Activated naive CD8-positive, alpha-beta T cell treated with anti-CD3 and anti-CD28 coated beads, Interleukin-2, amount 10 ng/mL, durations not matched to agents 7 days and 5 days (primary cell): ENCODE measurements around the gene ACMSD. TPM values are rescaled to one million over a fixed set of nuclear protein-coding genes. Genes with fewer than 3 reads are reported as not detected.
"Not testable (repeated sequence)": the region's sequence is repeated elsewhere in the genome, so short reads cannot be mapped to it uniquely, and the experiment has no call there.

Experiments used
- ATAC-seq: fragments of 150-1000 bp; cut with Tn5 transposase; one replicate; pipeline ENCODE4 v1.10.0; 2021; ENCODE audit warnings: low read depth, moderate library complexity
- POLR2A ChIA-PET: fragments of 350-600 bp; sonication (Branson Sonifier 250); formaldehyde crosslinking; loops from one replicate; lab custom pipeline; 2021; ENCODE audit warnings: antibody characterized with exemption; lab: Charles Lee
- DNase-seq: peaks from one replicate; pipeline ENCODE4 v3.0.0; 2021
- H3K27ac Mint-ChIP-seq: one replicate; pipeline ENCODE4 v1.8.0; 2022; ENCODE audit warnings: mild to moderate bottlenecking, mixed read lengths
- H3K27me3 Mint-ChIP-seq: one replicate; pipeline ENCODE4 v1.8.0; 2022; ENCODE audit warnings: mild to moderate bottlenecking, moderate library complexity, mixed read lengths
- H3K36me3 Mint-ChIP-seq: one replicate; pipeline ENCODE4 v1.8.0; 2021; ENCODE audit warnings: mild to moderate bottlenecking, mixed read lengths
- H3K4me1 Mint-ChIP-seq: one replicate; pipeline ENCODE4 v1.8.0; 2021; ENCODE audit warnings: mixed read lengths
- H3K4me3 Mint-ChIP-seq: one replicate; pipeline ENCODE4 v1.8.0; 2022; ENCODE audit warnings: mild to moderate bottlenecking, moderate library complexity, mixed read lengths
- H3K9me3 Mint-ChIP-seq: one replicate; pipeline ENCODE4 v1.8.0; 2021; ENCODE audit warnings: mixed read lengths
- total RNA-seq, 2 experiments: library from RNA; stranded (reverse); gene quantifications; one replicate each; pipeline ENCODE4 v1.2.3, GENCODE V29; 2021

Gene ACMSD
- total RNA-seq, 2 experiments from 2014 or later: not detected

DNA sequence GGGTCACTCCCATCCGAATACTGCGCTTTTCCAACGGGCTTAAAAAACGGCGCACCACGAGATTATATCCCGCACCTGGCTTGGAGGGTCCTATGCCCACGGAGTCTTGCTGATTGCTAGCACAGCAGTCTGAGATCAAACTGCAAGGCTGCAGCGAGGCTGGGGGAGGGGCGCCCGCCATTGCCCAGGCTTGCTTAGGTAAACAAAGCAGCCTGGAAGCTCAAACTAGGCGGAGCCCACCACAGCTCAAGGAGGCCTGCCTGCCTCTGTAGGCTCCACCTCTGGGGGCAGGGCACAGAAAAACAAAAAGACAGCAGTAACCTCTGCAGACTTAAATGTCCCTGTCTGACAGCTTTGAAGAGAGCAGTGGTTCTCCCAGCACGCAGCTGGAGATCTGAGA is 12.7 kb upstream of the ACMSD start:
- ATAC-seq, DNase-seq, H3K27me3 Mint-ChIP-seq, H3K4me1 Mint-ChIP-seq, H3K4me3 Mint-ChIP-seq, H3K9me3 Mint-ChIP-seq, POLR2A ChIA-PET, H3K27ac Mint-ChIP-seq, H3K36me3 Mint-ChIP-seq: not testable (repeated sequence)

- no peak for DNase-seq
- Mint-ChIP-seq H3K9me3 (peaks cover 3% of the 10 kb centered on the region), H3K36me3 (no peaks in the 10 kb centered on the region), H3K27me3 (peaks cover 23% of the 10 kb centered on the region), H3K4me1 (no peaks in the 10 kb centered on the region), H3K27ac (no peak overlapping the region), H3K4me3 (no peak overlapping the region)
- POLR2A ChIA-PET: no interaction called here
- ATAC-seq: no peak
These were observed 2.9 kb upstream of the ACMSD start for GRCh38 chr2:134835471-134835870.

GRCh38 chr2:134836986-134837385 is 1.4 kb upstream of the ACMSD start:
- DNase-seq (no peak), ATAC-seq (no peak)
- H3K9me3 Mint-ChIP-seq: peaks cover 3% of the 10 kb centered on the region
- peaks cover 24% of the 10 kb centered on the region for H3K27me3 Mint-ChIP-seq
- H3K4me1 Mint-ChIP-seq: no peaks in the 10 kb centered on the region
- POLR2A ChIA-PET: no interaction called here
- H3K36me3 Mint-ChIP-seq: no peaks in the 10 kb centered on the region
- H3K27ac Mint-ChIP-seq: no peak overlapping the region
- H3K4me3 Mint-ChIP-seq: no peak overlapping the region

DNA sequence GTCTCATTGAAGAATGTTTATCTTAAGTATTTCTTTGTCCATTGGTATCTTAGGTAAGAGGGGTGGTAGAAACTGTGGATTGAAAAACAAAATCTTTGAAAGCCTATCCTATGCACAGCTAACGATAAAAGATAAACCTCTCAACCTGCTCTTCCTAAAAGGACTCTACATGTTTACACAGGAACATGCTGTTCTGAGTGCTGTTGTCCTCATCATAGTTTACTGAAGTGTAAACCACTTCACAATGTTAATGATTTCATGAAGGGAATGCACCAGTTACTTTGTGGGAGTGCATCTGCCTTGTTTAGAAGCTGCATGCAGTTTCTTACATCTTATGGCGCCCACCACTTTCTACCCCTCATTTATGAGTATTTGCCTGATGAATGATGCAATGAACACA is 1.2 kb downstream of the ACMSD start:
- ATAC-seq (no peak), DNase-seq (no peak)
- H3K36me3 Mint-ChIP-seq: no peaks in the 10 kb centered on the region
- H3K9me3 Mint-ChIP-seq: peaks cover 3% of the 10 kb centered on the region
- POLR2A ChIA-PET: no interaction called here
- H3K4me3 Mint-ChIP-seq: no peak overlapping the region
- H3K27me3 Mint-ChIP-seq: peaks cover 19% of the 10 kb centered on the region
- H3K4me1 Mint-ChIP-seq: no peaks in the 10 kb centered on the region
- H3K27ac Mint-ChIP-seq: no peak overlapping the region

- DNase-seq (no peak), ATAC-seq (no peak)
- Mint-ChIP-seq H3K27me3 (peaks cover 16% of the 10 kb centered on the region), H3K4me3 (no peak overlapping the region), H3K4me1 (no peaks in the 10 kb centered on the region), H3K9me3 (no peaks in the 10 kb centered on the region), H3K36me3 (no peaks in the 10 kb centered on the region), H3K27ac (no peak overlapping the region)
- POLR2A ChIA-PET: no interaction called here
These were observed 4.6 kb downstream of the ACMSD start for GRCh38 chr2:134842930-134843490.

- POLR2A ChIA-PET: no interaction called here
- no peak for ATAC-seq
- Mint-ChIP-seq H3K4me1 (no peaks in the 10 kb centered on the region), H3K36me3 (no peaks in the 10 kb centered on the region), H3K27me3 (peaks cover 11% of the 10 kb centered on the region), H3K4me3 (no peak overlapping the region), H3K9me3 (no peaks in the 10 kb centered on the region), H3K27ac (no peak overlapping the region)
- no peak for DNase-seq
These were observed 5.6 kb downstream of the ACMSD start for GRCh38 chr2:134843968-134844367.

DNA sequence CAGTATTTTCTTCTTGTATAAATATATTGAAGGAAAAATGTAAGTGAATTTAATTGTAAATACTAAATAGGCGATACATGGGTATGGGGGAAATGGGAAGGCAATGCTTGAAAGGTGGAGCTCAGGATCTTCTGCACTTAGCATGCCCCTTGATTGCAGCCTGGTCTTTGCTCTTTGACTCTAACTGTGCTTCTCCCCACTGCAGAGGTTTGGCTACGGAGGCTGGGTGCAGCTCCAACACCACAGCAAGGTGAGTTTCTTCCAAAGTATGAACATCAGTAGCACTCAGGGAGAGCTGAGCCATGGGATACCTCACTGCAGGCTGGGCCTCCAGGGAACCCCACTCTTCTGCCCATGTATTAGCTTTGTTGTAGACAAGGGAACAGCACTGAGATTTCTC is 6.6 kb downstream of the ACMSD start:
- DNase-seq (no peak), ATAC-seq (no peak)
- Mint-ChIP-seq H3K4me3 (no peak overlapping the region), H3K27me3 (peaks cover 5% of the 10 kb centered on the region), H3K36me3 (no peaks in the 10 kb centered on the region), H3K27ac (no peak overlapping the region), H3K9me3 (no peaks in the 10 kb centered on the region), H3K4me1 (no peaks in the 10 kb centered on the region)
- POLR2A ChIA-PET: no interaction called here

- POLR2A ChIA-PET: no interaction called here
- DNase-seq: no peak
- Mint-ChIP-seq H3K9me3 (no peaks in the 10 kb centered on the region), H3K4me1 (no peaks in the 10 kb centered on the region), H3K4me3 (no peak overlapping the region), H3K27me3 (peaks cover 2% of the 10 kb centered on the region), H3K36me3 (no peaks in the 10 kb centered on the region), H3K27ac (no peak overlapping the region)
- no peak for ATAC-seq
These were observed 7.3 kb downstream of the ACMSD start for GRCh38 chr2:134845719-134846118.

GRCh38 chr2:134846213-134846612 is 7.8 kb downstream of the ACMSD start:
- Mint-ChIP-seq H3K27me3 (no peaks in the 10 kb centered on the region), H3K9me3 (no peaks in the 10 kb centered on the region), H3K4me3 (no peak overlapping the region), H3K27ac (no peak overlapping the region), H3K36me3 (no peaks in the 10 kb centered on the region), H3K4me1 (no peaks in the 10 kb centered on the region)
- POLR2A ChIA-PET: no interaction called here
- ATAC-seq (no peak), DNase-seq (no peak)

DNA sequence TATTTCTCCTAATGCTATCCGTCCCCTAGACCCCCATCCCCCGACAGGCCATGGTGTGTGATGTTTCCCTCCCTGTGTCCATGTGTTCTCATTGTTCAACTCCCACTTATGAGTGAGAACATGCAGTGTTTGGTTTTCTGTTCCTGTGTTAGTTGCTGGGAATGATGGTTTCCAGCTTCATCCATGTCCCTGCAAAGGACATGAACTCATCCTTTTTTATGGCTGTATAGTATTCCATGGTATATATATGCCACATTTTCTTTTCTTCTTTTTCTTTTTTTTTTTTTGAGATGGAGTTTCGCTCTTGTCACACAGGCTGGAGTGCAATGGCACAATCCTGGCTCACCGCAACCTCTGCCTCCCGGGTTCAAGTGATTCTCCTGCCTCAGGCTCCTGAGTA is 9.2 kb downstream of the ACMSD start:
- POLR2A ChIA-PET, H3K4me1 Mint-ChIP-seq, H3K27ac Mint-ChIP-seq, H3K9me3 Mint-ChIP-seq, H3K27me3 Mint-ChIP-seq, H3K36me3 Mint-ChIP-seq, H3K4me3 Mint-ChIP-seq, ATAC-seq, DNase-seq: not testable (repeated sequence)

GRCh38 chr2:134852518-134852917 is 14.1 kb downstream of the ACMSD start:
- H3K4me3 Mint-ChIP-seq: no peak overlapping the region
- no peak overlapping the region for H3K27ac Mint-ChIP-seq
- POLR2A ChIA-PET: no interaction called here
- no peaks in the 10 kb centered on the region for H3K36me3 Mint-ChIP-seq
- H3K4me1 Mint-ChIP-seq: no peaks in the 10 kb centered on the region
- ATAC-seq (no peak), DNase-seq (no peak)
- H3K9me3 Mint-ChIP-seq: no peaks in the 10 kb centered on the region
- H3K27me3 Mint-ChIP-seq: no peaks in the 10 kb centered on the region

- POLR2A ChIA-PET: no interaction called here
- DNase-seq (no peak), ATAC-seq (no peak)
- Mint-ChIP-seq H3K36me3 (no peaks in the 10 kb centered on the region), H3K27me3 (no peaks in the 10 kb centered on the region), H3K27ac (no peak overlapping the region), H3K4me3 (no peak overlapping the region), H3K4me1 (no peaks in the 10 kb centered on the region), H3K9me3 (no peaks in the 10 kb centered on the region)
These were observed 17.3 kb downstream of the ACMSD start for GRCh38 chr2:134855709-134856108.

DNA sequence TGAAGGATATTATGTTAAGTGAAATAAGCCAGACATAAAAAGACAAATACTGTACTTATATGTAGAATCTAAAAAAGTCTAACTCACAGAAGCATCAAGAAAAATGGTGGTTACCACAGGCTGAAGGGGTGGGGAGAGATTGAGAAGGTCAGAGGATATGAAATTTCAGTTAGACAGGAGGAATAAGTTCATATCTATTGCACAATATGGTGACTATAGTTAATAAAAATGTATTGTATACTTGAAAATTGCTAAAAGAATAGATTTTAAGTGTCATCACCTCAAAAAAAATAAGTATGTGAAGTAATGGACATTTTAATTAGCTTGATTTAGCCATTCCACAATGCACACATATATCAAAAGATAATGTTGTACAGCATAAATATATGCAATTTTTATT is 19.8 kb downstream of the ACMSD start:
- POLR2A ChIA-PET: no interaction called here
- ATAC-seq (no peak), DNase-seq (no peak)
- no peaks in the 10 kb centered on the region for H3K9me3 Mint-ChIP-seq
- H3K4me1 Mint-ChIP-seq: no peaks in the 10 kb centered on the region
- H3K36me3 Mint-ChIP-seq: no peaks in the 10 kb centered on the region
- no peak overlapping the region for H3K4me3 Mint-ChIP-seq
- H3K27ac Mint-ChIP-seq: no peak overlapping the region
- H3K27me3 Mint-ChIP-seq: no peaks in the 10 kb centered on the region

DNA sequence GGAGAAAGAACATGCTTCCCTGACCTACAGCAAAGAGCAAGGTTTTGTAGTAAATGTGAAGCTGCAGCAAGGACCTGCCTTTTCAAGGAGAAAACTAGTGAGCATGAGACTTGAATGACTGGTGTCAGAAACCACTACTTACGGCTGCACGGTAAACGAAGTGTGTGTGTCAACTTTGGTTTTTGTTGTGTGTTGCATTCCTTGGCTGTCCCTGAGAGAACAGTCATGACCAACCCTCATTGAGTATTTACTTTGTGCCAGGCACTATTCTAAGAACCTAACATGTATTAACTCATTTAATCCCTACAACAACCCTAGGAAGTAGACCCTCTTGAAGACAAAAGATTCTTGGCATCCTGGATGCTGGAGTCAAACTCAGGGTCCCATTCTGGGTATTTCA is 22.8 kb downstream of the ACMSD start:
- no peaks in the 10 kb centered on the region for H3K4me1 Mint-ChIP-seq
- no peaks in the 10 kb centered on the region for H3K36me3 Mint-ChIP-seq
- H3K9me3 Mint-ChIP-seq: no peaks in the 10 kb centered on the region
- no peak overlapping the region for H3K4me3 Mint-ChIP-seq
- DNase-seq (no peak), ATAC-seq (no peak)
- H3K27me3 Mint-ChIP-seq: no peaks in the 10 kb centered on the region
- POLR2A ChIA-PET: no interaction called here
- H3K27ac Mint-ChIP-seq: no peak overlapping the region

GRCh38 chr2:134862069-134862468 is 23.7 kb downstream of the ACMSD start:
- Mint-ChIP-seq H3K9me3 (no peaks in the 10 kb centered on the region), H3K4me3 (no peak overlapping the region), H3K27me3 (no peaks in the 10 kb centered on the region), H3K4me1 (no peaks in the 10 kb centered on the region), H3K36me3 (no peaks in the 10 kb centered on the region), H3K27ac (no peak overlapping the region)
- POLR2A ChIA-PET: no interaction called here
- DNase-seq (no peak), ATAC-seq (no peak)
